Neural progenitor cell (in vitro differentiated cells): ENCODE measurements around the gene CCL24.

Experiments used
- CTCF ChIP-seq: fragments of 200-600 bp; sonication (generic); IDR thresholded peaks from 2 replicates; pipeline ENCODE4 v1.5.1; 2017; ENCODE audit warnings: antibody characterized with exemption, mild to moderate bottlenecking
- EZH2 ChIP-seq: fragments of 200-600 bp; sonication (generic); IDR thresholded peaks from 2 replicates; pipeline ENCODE4 v1.6.1; 2017; ENCODE audit warnings: antibody characterized with exemption, mild to moderate bottlenecking, moderate library complexity

DNA sequence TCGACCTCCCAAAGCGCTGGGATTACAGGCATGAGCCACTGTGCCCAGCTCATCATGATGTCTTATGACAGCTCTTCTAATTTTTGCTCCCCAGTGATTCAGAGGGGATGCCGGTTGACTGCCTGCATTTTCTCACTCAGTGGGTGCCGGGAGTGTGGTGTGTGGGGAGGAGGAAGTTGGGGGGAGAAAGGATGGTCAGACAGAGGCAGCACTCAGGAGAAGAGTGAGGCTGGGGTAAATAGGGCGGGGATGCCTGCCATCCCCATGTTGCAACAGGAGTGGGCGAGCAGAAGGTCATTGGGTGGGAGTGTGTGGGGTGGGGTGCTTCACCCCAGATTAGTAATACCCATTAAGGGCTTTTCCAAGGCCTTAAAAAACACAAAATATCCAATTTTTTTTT is 3.5 kb upstream of the CCL24 start:
- TF ChIP-seq EZH2 (no peak), CTCF (no peak)
